Spleen (tissue), 11 donors: ENCODE results near the gene BABAM2. TPM values are rescaled to one million over a fixed set of nuclear protein-coding genes. Genes with fewer than 3 reads are reported as not detected.

Experiments used
- DNase-seq: peaks from one replicate; pipeline ENCODE4 v3.0.0-alpha.2; 2020
- H3K27ac ChIP-seq, 8 donors: fragments of 200-600 bp; sonication (generic) in 7 of 8; 1 replicate in 4 of 8; 2 replicates in 4 of 8; pipeline versions ENCODE4 v1.5.0 to v1.8.0; 2016 to 2021; ENCODE audit warnings: inconsistent platforms in 4 of 8, mild to moderate bottlenecking in 4 of 8, moderate library complexity in 1 of 8
- H3K27me3 ChIP-seq, 7 donors: fragments of 200-600 bp; sonication (generic) in 6 of 7; replicated peaks in 1 of 7; 1 replicate in 4 of 7; 2 replicates in 3 of 7; pipeline versions ENCODE4 v1.5.0 to v1.8.0; 2016 to 2021; ENCODE audit warnings: inconsistent platforms in 3 of 7, mild to moderate bottlenecking in 1 of 7
- H3K36me3 ChIP-seq, 6 donors: fragments of 200-600 bp; sonication (generic) in 5 of 6; 1 replicate in 4 of 6; 2 replicates in 2 of 6; pipeline versions ENCODE4 v1.5.0 to v1.8.0; 2016 to 2021; ENCODE audit warnings: inconsistent platforms in 2 of 6
- H3K4me1 ChIP-seq, 6 donors: fragments of 200-600 bp; sonication (generic) in 5 of 6; 1 replicate in 3 of 6; 2 replicates in 3 of 6; pipeline versions ENCODE4 v1.5.0 to v1.8.0; 2016 to 2021; ENCODE audit warnings: inconsistent platforms in 3 of 6
- H3K4me3 ChIP-seq, 8 donors: fragments of 200-600 bp; sonication (generic) in 7 of 8; 1 replicate in 4 of 8; 2 replicates in 4 of 8; pipeline versions ENCODE4 v1.5.0 to v1.8.0; 2016 to 2021; ENCODE audit warnings: inconsistent platforms in 4 of 8, mild to moderate bottlenecking in 4 of 8, moderate library complexity in 2 of 8
- H3K9me3 ChIP-seq, 8 donors: fragments of 200-600 bp; sonication (generic) in 7 of 8; 1 replicate in 4 of 8; 2 replicates in 4 of 8; pipeline versions ENCODE4 v1.5.0 to v1.8.0; 2016 to 2021; ENCODE audit warnings: inconsistent platforms in 4 of 8
- POLR2A ChIP-seq, 3 donors: fragments of 450-650 bp; IDR thresholded peaks; one replicate each; pipeline ENCODE4 v1.5.1; 2017; ENCODE audit warnings: antibody characterized with exemption in 3 of 3, mild to moderate bottlenecking in 1 of 3
- POLR2AphosphoS5 ChIP-seq, 3 donors: sonication (generic); formaldehyde crosslinking; IDR thresholded peaks; one replicate each; pipeline ENCODE4 v1.5.1; 2017; ENCODE audit warnings: antibody characterized with exemption in 3 of 3
- WGBS, 5 donors: extraction: QIAGEN DNeasy Blood & Tissue Kit in 3 of 5; methylation state at CpG; one replicate each; pipeline versions ENCODE4 v1.1.5 to v1.1.7; 2013 to 2018; 5-methylcytosine and 5-hydroxymethylcytosine counted together
- intact Hi-C: fragments of 100-400 bp; cut with DNase I; formaldehyde crosslinking; loops from one replicate; pipeline ENCODE4 v1.15.0; 2023; ENCODE audit warnings: low total_unique reads
- polyA plus RNA-seq, 3 donors: library from polyadenylated mRNA; stranded (reverse); fragments of 200-250 nt; gene quantifications; one replicate each; pipeline ENCODE4 v1.2.1, GENCODE V29; 2013
- total RNA-seq, 7 donors: library from RNA; depleted of rRNA in 3 of 7; stranded (reverse); fragments of >200 nt in 3 of 7; fragmentation: NEBNext Ultra II Directional in 4 of 7; extraction: Animal tissue kit (Norgen Biotek cat#: 25700) in 4 of 7; gene quantifications; one replicate each; pipeline versions ENCODE4 v1.1.0 to v1.2.1, GENCODE V29; 2016 to 2021
- TF ChIP-seq, protein P1 (sequence below), 11 experiments: fragments of 200-600 bp in 7 of 11; fragments of 450-650 bp in 4 of 11; sonication (generic) in 4 of 11; IDR thresholded peaks in 8 of 11; conservative IDR thresholded peaks in 3 of 11; 1 replicate in 7 of 11; 2 replicates in 4 of 11; pipeline versions ENCODE4 v1.4.0 to v1.8.0; 2016 to 2021; ENCODE audit warnings: antibody characterized with exemption in 11 of 11, inconsistent platforms in 4 of 11, mild to moderate bottlenecking in 1 of 11
- donor health status: healthy with polysubstance abuse.
- donor health status: DM: no; HTN: no; CAD: no; lungs with moderate emphysema.
- donor health status: DM: no; HTN: no; CAD: no.
- donor health status: Bipolar disorder and iron deficiency.
- donor health status: healthy.
- donor health status: DM: no; HTN: no; CAD: no.
- donor health status: DM: yes; HTN: yes; CAD: no.

Gene BABAM2
- total and polyA plus RNA-seq, 10 donors: 16.1 to 70.1 (median 55.0) TPM

- Histone ChIP-seq H3K27ac (peak overlapping the region in 6 of 8 donors; percentile 37 to 80 (median 78)), H3K9me3 (no peaks in the 10 kb centered on the region), H3K27me3 (no peaks in the 10 kb centered on the region), H3K4me3 (peak overlapping the region in 1 of 8 donors; percentile 52), H3K36me3 (no peaks in the 10 kb centered on the region), H3K4me1 (peaks cover 29 to 60% (median 51%) of the 10 kb centered on the region in 6 donors)
- intact Hi-C loops: no loop called here
- DNase-seq: no peak
- TF ChIP-seq POLR2A (IDR thresholded peaks at IDR 0.05) (no peak), POLR2AphosphoS5 (IDR thresholded peaks at IDR 0.05) (peak in 1 of 3 donors; percentile 7)
- WGBS, 5 donors: 63 to 88% (median 78%) methylated on average over 14 to 16 of the region's 16 CpGs
Measured at GRCh38 chr2:28360058-28360717, 469.7 kb downstream of the BABAM2 start.

- no peaks in the 10 kb centered on the region for H3K9me3 ChIP-seq
- 62 to 84% (median 72%) methylated on average over 12 of the region's 12 CpGs for WGBS, 5 donors
- no peaks in the 10 kb centered on the region for H3K27me3 ChIP-seq
- H3K36me3 ChIP-seq: no peaks in the 10 kb centered on the region
- DNase-seq: no peak
- H3K4me1 ChIP-seq: peaks cover 23 to 60% (median 52%) of the 10 kb centered on the region in 6 donors
- peak overlapping the region in 4 of 8 donors; percentile 37 to 80 (median 78) for H3K27ac ChIP-seq
- intact Hi-C loops: no loop called here
- peak overlapping the region in 1 of 8 donors; percentile 52 for H3K4me3 ChIP-seq
- TF ChIP-seq POLR2AphosphoS5 (IDR thresholded peaks at IDR 0.05) (no peak), POLR2A (IDR thresholded peaks at IDR 0.05) (no peak)
- TF ChIP-seq, protein P1, sequence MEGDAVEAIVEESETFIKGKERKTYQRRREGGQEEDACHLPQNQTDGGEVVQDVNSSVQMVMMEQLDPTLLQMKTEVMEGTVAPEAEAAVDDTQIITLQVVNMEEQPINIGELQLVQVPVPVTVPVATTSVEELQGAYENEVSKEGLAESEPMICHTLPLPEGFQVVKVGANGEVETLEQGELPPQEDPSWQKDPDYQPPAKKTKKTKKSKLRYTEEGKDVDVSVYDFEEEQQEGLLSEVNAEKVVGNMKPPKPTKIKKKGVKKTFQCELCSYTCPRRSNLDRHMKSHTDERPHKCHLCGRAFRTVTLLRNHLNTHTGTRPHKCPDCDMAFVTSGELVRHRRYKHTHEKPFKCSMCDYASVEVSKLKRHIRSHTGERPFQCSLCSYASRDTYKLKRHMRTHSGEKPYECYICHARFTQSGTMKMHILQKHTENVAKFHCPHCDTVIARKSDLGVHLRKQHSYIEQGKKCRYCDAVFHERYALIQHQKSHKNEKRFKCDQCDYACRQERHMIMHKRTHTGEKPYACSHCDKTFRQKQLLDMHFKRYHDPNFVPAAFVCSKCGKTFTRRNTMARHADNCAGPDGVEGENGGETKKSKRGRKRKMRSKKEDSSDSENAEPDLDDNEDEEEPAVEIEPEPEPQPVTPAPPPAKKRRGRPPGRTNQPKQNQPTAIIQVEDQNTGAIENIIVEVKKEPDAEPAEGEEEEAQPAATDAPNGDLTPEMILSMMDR (IDR thresholded peaks at IDR 0.05 in 8 of 11, conservative IDR thresholded peaks at IDR 0.05 in 3 of 11): no peak
Measured at GRCh38 chr2:28360718-28361293, 470.3 kb downstream of the BABAM2 start.

DNA sequence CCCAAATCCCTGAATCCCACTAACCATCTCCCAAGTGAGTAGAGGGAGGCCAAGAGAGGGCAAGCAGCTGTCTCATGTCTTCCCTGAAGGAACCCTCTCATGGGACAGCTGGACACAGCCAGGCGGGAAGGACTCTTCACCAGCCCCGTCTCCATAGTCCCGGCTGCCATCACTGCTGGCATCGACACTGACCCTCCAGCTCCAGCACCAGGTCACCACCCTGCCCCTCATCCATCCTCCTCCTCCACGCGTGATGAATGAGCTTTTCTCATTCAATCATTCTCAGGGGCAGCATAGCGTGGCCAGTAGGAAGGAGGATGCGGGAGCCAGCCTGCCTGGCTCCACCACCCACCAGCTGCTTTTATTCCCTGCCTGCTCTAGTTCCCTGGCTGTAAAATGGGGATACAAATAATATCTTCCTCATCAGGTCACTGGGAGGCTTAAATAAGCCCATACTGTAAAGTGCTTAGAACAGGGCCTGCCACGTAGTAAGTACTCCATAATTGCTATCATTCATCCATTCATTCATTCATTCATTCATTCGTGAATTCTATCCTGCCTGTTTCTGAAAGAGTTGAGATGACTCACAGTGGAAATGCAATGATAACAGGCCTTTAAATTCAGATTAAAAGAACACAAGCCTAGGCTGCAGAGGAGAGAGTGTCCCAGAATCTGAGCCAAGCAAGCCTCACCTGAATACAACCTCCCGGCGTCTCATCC is 471.6 kb downstream of the BABAM2 start:
- DNase-seq: no peak
- Histone ChIP-seq H3K27me3 (peaks cover 0 to 5% (median 0%) of the 10 kb centered on the region in 7 donors), H3K4me1 (peaks cover 22 to 60% (median 52%) of the 10 kb centered on the region in 6 donors), H3K36me3 (no peaks in the 10 kb centered on the region), H3K9me3 (no peaks in the 10 kb centered on the region), H3K4me3 (no peak overlapping the region), H3K27ac (no peak overlapping the region)
- intact Hi-C loops: no loop called here
- 72 to 82% (median 79%) methylated on average over 12 of the region's 12 CpGs for WGBS, 5 donors
- TF ChIP-seq, protein P1 (IDR thresholded peaks at IDR 0.05 in 8 of 11, conservative IDR thresholded peaks at IDR 0.05 in 3 of 11): no peak
- TF ChIP-seq POLR2AphosphoS5 (IDR thresholded peaks at IDR 0.05) (no peak), POLR2A (IDR thresholded peaks at IDR 0.05) (no peak)

- no peaks in the 10 kb centered on the region for H3K9me3 ChIP-seq
- DNase-seq: peak; percentile 64
- 78 to 88% (median 83%) methylated on average over 12 to 15 of the region's 15 CpGs for WGBS, 5 donors
- TF ChIP-seq POLR2AphosphoS5 (IDR thresholded peaks at IDR 0.05): no peak
- TF ChIP-seq, protein P1 (IDR thresholded peaks at IDR 0.05 in 8 of 11, conservative IDR thresholded peaks at IDR 0.05 in 3 of 11): no peak
- TF ChIP-seq POLR2A (IDR thresholded peaks at IDR 0.05): no peak
- intact Hi-C loops: no loop called here
- no peaks in the 10 kb centered on the region for H3K36me3 ChIP-seq
- no peak overlapping the region for H3K4me3 ChIP-seq
- H3K27ac ChIP-seq: no peak overlapping the region
- H3K27me3 ChIP-seq: peaks cover 0 to 5% (median 0%) of the 10 kb centered on the region in 7 donors
- H3K4me1 ChIP-seq: peaks cover 25 to 66% (median 56%) of the 10 kb centered on the region in 6 donors
Measured at GRCh38 chr2:28362991-28363521, 472.5 kb downstream of the BABAM2 start.
